GM13976 (cell line): ENCODE measurements around the gene ZNF518A.

Experiments used
- DNase-seq: peaks from one replicate; pipeline ENCODE4 v3.0.0; 2012; ENCODE audit warnings: low spot score
- in situ Hi-C: fragments of 300-500 bp; cut with MboI; formaldehyde crosslinking; loops from one replicate; pipeline ENCODE4 v1.12.0; 2022; ENCODE audit warnings: low sequenced_read_pairs, mixed read lengths, inconsistent platforms; ENCODE audit not compliant: unreplicated experiment
- TF ChIP-seq, protein P1 (sequence below): IDR thresholded peaks from 2 replicates; pipeline ENCODE4 v1.5.1; 2012; ENCODE audit warnings: borderline replicate concordance, mild to moderate bottlenecking; ENCODE audit not compliant: insufficient read depth; ENCODE audit errors: extremely low read depth, missing control alignments, control extremely low read depth

Gene ZNF518A

DNA sequence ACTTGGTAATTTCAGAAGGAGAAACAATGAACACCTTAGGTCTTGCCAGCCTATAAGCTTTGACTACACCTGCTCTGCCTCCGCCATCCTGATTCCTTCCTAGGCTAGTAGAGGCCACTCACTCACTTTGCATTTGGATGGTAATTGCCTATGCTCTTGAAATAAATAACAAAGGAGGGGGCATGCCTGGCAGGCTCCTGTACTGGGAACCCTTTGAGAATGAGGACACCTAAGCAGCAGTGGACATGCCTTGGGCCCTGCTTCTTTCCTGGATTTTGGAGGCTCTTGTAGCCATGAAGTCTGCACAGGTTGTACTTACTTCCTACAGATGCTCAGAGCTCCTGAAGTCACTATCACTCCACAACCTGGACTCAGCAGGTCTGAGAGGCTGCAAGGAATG lies 75.5 kb downstream of the ZNF518A start:
- in situ Hi-C loops: no loop called here
- DNase-seq: no peak
- TF ChIP-seq, protein P1, sequence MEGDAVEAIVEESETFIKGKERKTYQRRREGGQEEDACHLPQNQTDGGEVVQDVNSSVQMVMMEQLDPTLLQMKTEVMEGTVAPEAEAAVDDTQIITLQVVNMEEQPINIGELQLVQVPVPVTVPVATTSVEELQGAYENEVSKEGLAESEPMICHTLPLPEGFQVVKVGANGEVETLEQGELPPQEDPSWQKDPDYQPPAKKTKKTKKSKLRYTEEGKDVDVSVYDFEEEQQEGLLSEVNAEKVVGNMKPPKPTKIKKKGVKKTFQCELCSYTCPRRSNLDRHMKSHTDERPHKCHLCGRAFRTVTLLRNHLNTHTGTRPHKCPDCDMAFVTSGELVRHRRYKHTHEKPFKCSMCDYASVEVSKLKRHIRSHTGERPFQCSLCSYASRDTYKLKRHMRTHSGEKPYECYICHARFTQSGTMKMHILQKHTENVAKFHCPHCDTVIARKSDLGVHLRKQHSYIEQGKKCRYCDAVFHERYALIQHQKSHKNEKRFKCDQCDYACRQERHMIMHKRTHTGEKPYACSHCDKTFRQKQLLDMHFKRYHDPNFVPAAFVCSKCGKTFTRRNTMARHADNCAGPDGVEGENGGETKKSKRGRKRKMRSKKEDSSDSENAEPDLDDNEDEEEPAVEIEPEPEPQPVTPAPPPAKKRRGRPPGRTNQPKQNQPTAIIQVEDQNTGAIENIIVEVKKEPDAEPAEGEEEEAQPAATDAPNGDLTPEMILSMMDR: no peak

DNA sequence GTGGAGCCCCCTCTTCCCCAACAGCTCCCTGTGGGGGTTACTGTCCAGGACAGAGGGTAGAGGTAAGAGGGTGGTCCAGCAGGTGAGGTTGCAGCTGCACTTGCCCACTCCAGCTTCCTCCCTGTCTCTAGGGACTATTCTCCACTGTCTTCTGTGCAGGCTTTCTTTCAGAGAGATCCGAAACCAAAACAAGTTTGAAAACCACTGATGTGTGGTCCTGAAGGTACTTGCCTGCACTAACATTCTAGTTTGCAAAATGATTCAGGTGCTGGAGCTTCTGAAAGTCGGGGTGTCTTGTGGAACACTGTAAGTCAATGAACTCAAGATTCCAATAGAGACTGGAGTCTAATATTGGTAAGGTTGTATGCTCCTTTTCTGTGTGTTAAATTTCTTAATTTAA lies 78.2 kb downstream of the ZNF518A start:
- in situ Hi-C loops: no loop called here
- peak; percentile 46 for DNase-seq
- TF ChIP-seq, protein P1: no peak

DNA sequence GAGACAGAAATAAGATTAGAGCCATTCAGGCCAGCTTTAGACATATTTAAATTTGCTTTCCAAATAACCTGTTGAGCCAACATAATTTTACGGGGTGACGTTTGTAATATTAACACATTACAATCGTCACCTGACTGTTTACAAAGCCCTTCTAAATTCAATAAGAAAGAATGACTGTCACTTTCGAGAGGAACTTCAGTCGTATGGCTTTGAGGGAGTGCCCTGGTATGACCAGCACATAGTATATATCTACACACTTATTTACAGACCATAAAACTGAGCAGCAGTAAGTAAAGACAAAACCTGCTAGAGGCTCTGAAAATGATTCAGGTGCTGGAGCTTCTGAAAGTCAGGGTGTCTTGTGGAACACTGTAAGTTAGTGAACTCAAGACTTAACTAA lies 78.8 kb downstream of the ZNF518A start:
- in situ Hi-C loops: no loop called here
- DNase-seq: no peak
- TF ChIP-seq, protein P1: no peak

DNA sequence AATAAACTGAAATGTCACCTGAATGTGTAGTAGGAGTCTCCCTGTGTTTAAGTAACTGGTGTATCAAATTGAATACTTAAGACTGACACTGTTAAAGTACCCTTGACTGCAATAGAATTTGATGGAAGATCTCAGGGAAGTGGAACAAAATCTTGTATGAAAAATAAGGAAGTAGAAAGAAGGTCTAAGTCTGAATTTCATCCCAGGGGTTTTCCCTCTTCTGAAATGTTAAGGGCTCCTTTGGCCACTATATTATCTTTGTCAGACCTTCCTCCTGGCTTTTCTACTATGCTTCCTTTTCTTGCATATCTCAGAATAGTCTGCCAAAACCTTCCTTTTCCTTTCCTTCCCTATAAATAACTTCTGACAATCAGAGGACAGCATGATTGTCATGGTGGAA lies 81.7 kb downstream of the ZNF518A start:
- no peak for DNase-seq
- in situ Hi-C loops: no loop called here
- TF ChIP-seq, protein P1: no peak

DNA sequence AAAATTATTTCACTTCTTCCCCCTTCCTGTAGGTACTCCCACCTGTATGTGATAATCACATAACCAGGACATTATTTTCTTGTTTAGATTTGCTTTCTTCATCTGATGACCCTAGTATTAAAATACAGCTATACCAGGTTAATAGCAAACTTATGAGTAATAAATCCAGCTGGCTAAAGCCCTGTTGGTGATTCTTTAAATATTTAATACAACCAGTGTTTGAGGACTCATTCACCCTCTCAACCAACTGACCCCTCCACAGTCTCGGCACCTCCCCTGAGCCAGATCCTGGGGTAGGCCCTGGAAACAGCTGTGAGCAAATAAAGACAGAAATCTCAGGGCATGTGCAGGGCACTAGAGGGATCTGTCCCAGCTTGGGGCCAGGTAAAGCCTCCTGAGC lies 82.8 kb downstream of the ZNF518A start:
- DNase-seq: no peak
- TF ChIP-seq, protein P1: no peak
- in situ Hi-C loops: no loop called here
